Stimulated activated CD4-positive, alpha-beta T cell treated with anti-CD3 and anti-CD28 coated beads, Interleukin-2, amount 100 ng/mL, for 4 hours (primary cell): ENCODE results near the gene ERCC8.

Source experiments
- DNase-seq: peaks from one replicate; pipeline ENCODE4 v3.0.0-alpha.2; 2020; ENCODE audit warnings: low read depth

Gene ERCC8

DNA sequence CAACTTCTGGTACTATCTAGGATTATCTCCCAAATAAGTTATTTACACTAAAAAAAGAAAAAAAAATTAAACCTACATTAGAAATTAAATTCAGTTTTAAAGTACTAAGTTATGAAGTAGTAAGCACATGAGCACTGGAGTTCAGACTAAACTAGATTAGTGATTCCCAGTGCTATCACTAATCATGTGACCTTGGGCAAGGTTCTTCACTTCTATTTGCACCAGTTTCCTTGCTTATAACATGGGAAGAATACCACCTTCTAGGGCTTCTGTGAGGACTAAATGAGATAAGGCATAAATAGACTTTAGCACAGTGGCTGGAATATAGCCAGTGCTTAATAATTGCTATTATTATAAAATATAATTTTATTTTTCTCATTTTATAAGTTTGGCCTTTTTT, 111.3 kb downstream of the ERCC8 start:
- no peak for DNase-seq

DNA sequence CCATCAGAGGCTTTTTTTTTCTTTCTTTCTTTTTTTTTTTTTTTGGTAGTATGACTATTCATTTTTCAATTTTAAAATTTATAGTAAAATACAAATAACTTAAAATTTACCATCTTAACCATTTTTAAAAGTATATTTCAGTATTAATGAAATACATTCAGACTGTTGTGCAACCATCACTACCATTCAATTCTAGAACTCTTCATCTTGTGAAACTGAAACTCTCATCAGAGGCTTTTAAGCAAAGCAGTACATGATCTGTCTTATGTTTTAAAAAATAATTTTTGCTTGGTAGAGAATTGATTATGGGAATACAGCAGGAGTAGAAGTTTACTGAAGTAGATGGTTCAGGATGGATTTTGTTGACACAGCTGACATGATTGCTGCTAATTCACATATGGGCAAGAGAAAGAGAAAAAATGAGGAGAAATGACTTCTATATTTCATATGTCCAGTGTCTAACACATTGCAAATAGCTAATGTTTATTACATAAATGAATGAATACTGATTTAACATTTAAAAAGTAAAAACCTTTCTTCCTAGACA, 114.2 kb downstream of the ERCC8 start:
- DNase-seq = no peak

DNA sequence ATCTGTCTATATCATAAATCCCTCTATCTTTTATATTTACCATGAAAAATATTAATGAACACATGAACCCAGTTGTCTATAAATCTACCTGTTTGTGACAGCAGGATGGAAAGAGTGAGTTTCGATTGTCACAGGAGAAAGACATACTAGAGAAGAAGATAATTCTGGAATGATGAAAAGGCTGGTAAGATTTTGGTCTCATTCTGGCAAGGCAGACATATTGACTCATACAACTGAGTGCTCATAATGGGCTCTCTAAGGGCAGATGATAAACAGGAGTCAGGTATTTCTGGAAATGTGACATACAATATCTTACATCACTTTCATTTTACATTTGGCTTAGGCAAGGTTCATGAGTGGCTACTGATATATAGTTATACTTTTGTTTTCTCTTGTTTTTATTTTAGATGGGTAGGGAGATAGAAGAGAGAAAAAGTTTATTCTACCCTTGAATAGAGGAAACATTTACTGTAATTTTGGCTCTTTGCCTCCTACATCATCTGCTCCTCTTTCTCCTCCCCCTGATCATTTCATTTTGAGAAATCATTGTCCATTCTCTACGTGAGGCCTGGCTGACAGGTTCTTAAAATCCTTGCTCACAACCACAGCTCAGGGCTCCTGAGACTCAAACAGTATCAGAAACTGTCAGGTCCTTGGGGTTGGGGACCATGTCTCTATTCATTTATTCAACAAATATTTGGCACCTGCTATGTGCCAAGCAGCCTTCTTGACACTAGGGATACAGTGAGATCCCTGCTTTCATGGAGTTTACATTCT, 115.2 kb downstream of the ERCC8 start:
- no peak for DNase-seq

DNA sequence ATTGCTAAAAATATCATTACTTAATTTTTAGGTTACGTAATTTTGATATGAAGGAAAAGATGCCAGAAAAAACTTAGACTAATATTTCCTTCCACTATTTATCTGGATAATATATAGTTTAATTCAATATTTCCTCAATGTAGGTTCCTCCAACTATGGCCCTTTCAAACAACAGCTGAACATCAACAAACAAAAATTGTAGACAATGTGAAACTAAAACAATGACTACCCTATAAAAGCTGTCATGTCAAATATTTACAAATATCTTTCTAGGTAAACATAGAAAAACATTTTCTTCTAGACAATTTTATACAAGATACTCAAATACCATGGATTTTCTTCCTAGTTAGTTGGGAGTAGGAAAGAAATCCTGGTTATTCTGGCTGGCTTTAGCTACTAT, 117.7 kb downstream of the ERCC8 start:
- DNase-seq = no peak

DNA sequence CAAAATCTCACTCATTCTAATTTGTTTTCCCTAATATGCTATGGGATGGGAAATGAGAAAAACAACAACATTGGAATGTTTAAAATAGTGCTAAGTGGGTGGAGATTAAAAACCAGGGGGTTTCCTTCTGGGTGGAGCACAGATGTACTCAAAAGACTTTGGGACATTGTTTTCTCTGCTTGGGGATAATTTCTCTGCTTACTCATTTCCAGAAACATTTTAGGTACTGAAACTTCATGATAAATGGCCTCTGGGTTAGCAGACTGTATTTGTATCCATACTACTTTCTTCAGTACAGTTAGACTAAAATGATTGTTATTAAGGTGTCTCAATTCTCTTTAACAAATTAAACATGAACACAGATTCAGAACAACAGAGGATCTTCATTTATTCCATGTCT, 118.2 kb downstream of the ERCC8 start:
- no peak for DNase-seq
